Activated gamma-delta T cell treated with anti-CD3 and anti-CD28 coated beads, Interleukin-2, amount 50 U/mL, for 16 hours (primary cell): ENCODE results near the gene DCDC1.

Source experiments
- DNase-seq: peaks from one replicate; pipeline ENCODE4 v3.0.0-alpha.2; 2020; ENCODE audit warnings: low read depth

The DCDC1 gene

GRCh38 chr11:31236143-31236542 lies 133.4 kb downstream of the DCDC1 start:
- no peak for DNase-seq

- DNase-seq: no peak
Observed at GRCh38 chr11:31233425-31233824, 136.1 kb downstream of the DCDC1 start.

GRCh38 chr11:31231601-31232000 lies 137.9 kb downstream of the DCDC1 start:
- DNase-seq: no peak

GRCh38 chr11:31218847-31219246 lies 150.7 kb downstream of the DCDC1 start:
- no peak for DNase-seq

- no peak for DNase-seq
Observed at GRCh38 chr11:31214372-31214771, 155.2 kb downstream of the DCDC1 start.

GRCh38 chr11:31199378-31199777 lies 170.2 kb downstream of the DCDC1 start:
- DNase-seq: no peak

GRCh38 chr11:31173926-31174680 lies 195.4 kb downstream of the DCDC1 start:
- no peak for DNase-seq

GRCh38 chr11:31160504-31161422 lies 208.8 kb downstream of the DCDC1 start:
- no peak for DNase-seq

GRCh38 chr11:31150841-31151240 lies 218.7 kb downstream of the DCDC1 start:
- DNase-seq: no peak

- no peak for DNase-seq
Observed at GRCh38 chr11:31150011-31150410, 219.5 kb downstream of the DCDC1 start.

GRCh38 chr11:31141789-31142188 lies 227.8 kb downstream of the DCDC1 start:
- DNase-seq: no peak

- DNase-seq: no peak
Observed at GRCh38 chr11:31139479-31139878, 230.1 kb downstream of the DCDC1 start.

- no peak for DNase-seq
Observed at GRCh38 chr11:31132531-31133421, 236.8 kb downstream of the DCDC1 start.

- DNase-seq: no peak
Observed at GRCh38 chr11:31131760-31132159, 237.8 kb downstream of the DCDC1 start.

GRCh38 chr11:31127290-31127689 lies 242.2 kb downstream of the DCDC1 start:
- no peak for DNase-seq

- no peak for DNase-seq
Observed at GRCh38 chr11:31120428-31120827, 249.1 kb downstream of the DCDC1 start.

GRCh38 chr11:31118566-31118965 lies 251.0 kb downstream of the DCDC1 start:
- no peak for DNase-seq

GRCh38 chr11:31117038-31117437 lies 252.5 kb downstream of the DCDC1 start:
- no peak for DNase-seq

- no peak for DNase-seq
Observed at GRCh38 chr11:31114442-31114841, 255.1 kb downstream of the DCDC1 start.

GRCh38 chr11:31110830-31111229 lies 258.7 kb downstream of the DCDC1 start:
- DNase-seq: no peak

- DNase-seq: no peak
Observed at GRCh38 chr11:31109446-31109845, 260.1 kb downstream of the DCDC1 start.

- DNase-seq: no peak
Observed at GRCh38 chr11:31107649-31108048, 261.9 kb downstream of the DCDC1 start.
